ENCODE data around the gene KIF3C.
"Not testable (repeated sequence)": the region's sequence is repeated elsewhere in the genome, so short reads cannot be mapped to it uniquely, and the experiment has no call there.

KIF3C gene

GRCh38 chr2:25915411-25915810 is 66.9 kb downstream of the KIF3C start:
- DNase-seq = not testable (repeated sequence)

DNA sequence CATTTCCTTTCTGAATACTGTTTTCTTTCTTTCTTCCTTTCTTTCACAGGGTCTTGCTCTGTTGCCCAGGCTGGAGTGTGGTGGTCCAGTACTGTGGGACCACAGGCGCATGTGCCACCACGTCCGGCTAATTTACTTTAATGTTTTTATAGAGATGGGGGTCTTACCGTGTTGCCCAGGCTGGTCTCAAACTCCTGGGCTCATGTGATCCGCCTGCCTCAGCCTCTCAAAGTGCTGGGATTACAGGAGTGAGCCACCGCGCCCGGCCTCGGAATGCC is 68.7 kb downstream of the KIF3C start:
- not testable (repeated sequence) for DNase-seq

DNA sequence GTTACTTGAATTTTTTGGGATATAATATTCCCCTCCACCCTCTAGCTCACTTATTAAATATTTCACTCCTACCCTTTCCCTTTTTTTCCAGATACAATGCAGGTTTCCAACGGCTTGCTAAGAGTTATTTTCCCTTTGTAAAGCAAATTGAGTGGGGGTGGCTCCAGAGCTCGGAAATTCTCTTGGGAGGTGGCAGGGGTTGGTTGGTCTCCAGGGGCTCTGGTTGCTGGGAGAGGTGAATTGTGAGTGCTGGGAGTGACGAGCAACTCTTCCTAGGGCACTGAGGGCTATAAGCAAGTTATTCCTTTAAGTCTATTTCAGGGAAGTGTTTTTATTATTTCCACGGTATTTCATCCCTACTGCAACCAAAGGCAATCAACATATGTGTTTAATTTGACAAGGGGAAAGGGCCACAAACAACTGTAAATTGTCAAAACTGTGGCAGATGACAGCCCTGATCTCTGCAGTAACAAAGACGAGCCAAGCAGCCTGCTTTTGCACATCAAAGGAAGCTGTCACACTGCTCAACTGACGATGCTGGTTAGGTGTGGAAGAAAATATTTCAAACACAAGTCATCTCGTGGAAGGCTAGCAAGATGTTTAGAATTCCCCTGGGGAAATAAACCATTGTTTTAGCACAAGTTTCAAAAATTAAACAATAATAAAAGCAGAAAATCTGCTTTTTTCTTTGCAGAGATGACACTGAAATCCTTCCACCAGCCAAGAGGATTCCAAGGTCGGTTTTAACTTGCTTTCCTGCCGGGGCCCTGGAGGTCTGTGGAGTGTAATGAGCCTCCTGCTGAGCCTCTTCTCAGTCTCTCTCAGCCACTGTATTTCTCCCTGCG is 69.2 kb downstream of the KIF3C start:
- DNase-seq = no peak

DNA sequence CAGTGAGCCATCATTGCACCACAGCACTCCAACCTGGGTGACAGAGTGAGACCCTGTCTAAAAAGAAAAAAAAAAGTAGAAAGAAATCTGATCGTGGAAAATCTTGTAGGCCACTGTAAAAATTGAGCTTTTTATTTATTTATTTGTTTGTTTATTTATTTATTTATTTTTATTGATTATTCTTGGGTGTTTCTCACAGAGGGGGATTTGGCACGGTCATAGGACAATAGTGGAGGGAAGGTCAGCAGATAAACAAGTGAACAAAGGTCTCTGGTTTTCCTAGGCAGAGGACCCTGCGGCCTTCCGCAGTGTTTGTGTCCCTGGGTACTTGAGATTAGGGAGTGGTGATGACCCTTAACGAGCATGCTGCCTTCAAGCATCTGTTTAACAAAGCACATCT is 72.7 kb downstream of the KIF3C start:
- DNase-seq = not testable (repeated sequence)

DNA sequence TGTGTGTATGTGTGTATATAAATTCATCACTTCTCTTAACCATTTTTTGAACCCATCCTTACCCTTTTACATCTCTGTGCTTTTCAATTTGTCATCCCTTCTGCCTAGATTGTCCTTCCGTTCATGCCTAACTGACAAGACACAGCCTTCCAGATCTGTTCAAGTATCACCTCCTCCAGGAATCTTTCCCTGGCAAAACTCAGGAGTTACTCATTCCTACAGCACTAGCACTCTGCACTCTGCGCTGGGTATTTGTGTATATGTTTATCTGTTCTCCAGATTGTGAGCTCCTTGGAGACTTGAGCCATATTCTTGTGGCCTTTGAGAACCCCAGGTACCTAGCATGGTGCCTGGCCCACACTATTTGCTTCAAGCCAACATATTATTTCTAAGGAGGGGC is 77.2 kb downstream of the KIF3C start:
- no peak for DNase-seq

- no peak for DNase-seq
These were observed 79.0 kb downstream of the KIF3C start for GRCh38 chr2:25903216-25903776.

DNA sequence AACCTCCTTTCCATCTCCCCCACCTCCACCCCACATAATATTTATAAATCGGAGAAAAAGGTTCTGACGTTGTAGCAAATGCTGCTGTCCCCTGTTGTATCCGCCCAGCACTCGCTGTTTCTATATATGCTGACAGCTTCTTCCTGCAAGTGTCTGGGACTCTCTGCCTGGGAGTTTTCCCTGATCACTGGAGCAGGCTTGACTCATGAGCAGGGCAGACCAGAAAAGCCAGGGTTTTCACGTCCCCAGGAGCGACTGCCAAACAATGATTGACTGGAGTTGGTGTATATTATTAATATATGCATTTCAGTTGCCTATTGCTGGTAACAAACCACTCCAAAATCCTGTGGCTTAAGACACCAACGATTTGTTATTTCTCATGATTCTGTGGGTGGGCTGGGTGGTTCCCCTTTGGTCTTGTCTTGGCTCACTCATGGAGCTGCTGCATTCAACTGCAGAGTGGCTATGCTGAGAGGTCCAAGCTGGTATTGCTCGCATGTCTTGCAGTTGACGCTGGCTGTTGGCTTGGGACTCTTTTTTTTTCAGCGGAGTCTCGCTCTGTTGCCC is 82.8 kb downstream of the KIF3C start:
- DNase-seq = no peak

GRCh38 chr2:25897506-25897905 is 84.8 kb downstream of the KIF3C start:
- DNase-seq = peak; percentile 4

- DNase-seq = not testable (repeated sequence)
These were observed 86.0 kb downstream of the KIF3C start for GRCh38 chr2:25896308-25896707.

DNA sequence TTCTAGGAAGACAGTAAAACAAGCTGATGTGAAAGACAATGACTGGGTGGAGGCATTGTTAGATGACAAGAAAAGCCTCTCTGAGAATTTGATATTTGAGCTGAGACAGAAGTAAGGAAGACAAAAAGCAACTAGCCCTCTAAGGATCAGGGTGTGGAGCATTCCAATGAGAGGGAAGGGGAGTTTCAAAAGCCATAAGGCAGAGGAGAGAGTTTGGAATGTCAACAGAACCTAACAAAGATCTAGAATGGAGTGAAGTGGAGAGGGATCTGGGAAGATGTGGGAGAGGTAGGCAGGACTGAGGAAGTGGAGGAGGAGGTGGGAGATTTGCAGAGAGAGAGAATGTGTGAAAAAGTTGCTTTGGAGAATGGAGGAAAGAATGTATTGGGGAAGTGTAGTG is 86.7 kb downstream of the KIF3C start:
- no peak for DNase-seq

DNA sequence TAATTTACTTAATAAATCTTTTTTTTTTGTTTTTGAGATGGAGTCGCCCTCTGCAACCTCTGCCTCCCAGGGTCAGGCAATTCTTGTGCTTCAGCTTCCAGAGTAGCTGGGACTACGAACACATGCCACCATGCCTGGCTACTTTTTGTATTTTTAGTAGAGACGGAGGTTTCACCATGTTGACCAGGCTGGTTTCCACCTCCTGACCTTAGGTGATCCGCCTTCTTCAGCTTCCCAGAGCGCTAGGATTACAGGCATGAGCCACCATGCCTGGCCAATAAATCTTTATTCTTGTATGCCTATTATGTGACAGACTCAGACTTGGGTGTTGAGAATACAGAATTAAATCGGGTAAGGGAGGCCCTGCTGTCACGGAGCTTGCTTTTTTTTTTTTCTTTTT is 87.3 kb downstream of the KIF3C start:
- no peak for DNase-seq

DNA sequence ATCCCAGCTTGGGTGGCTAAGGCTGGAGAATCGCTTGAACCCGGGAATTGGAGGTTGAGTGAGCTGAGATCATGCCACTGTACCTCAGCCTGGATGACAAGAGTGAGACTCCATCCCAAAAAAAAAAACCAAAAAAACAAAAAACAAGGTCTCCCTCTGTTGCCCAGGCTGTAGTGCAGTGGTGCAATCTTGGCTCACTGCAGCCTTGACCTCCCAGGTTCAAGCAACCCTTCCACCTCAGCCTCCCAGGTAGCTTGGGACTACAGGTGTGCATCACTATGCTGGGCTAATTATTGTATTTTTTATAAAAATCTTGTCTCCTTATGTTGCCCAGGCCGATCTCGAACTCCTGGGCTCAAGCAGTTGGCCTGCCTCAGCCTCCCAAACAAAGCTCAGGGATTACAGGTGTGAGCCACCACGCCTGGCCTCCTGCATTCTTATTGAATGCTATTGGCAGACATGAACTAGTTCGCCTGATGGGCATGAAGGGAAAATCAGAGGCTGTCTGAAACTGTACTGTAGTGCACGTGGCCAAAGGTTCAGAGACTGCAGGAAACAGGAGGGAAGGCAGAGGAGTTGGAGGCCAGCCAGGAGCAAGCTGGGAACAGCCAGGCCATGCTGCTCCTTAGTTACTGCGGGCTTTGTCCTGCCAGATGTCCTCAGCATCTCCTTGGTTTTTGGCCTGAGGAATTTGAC is 88.0 kb downstream of the KIF3C start:
- peak; percentile 30 for DNase-seq

DNA sequence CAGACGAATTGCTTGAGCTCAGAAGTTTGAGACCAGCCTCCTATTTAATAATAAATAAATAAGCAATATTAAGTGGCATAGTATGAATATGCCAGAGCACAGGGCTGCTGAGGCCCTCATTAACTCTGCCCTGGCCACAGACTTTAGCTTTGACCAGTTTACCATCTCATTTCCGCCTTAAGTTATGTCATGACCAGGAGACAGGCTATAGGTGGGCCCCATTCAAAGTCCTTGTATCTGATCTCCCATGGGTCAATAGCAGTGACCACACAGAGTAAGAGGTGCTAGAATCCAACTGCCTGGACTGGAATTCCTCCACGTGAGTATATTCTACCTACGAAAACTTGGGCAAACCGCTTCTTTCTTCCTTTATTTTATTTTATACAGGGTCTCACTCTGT is 90.6 kb downstream of the KIF3C start:
- DNase-seq = no peak

DNA sequence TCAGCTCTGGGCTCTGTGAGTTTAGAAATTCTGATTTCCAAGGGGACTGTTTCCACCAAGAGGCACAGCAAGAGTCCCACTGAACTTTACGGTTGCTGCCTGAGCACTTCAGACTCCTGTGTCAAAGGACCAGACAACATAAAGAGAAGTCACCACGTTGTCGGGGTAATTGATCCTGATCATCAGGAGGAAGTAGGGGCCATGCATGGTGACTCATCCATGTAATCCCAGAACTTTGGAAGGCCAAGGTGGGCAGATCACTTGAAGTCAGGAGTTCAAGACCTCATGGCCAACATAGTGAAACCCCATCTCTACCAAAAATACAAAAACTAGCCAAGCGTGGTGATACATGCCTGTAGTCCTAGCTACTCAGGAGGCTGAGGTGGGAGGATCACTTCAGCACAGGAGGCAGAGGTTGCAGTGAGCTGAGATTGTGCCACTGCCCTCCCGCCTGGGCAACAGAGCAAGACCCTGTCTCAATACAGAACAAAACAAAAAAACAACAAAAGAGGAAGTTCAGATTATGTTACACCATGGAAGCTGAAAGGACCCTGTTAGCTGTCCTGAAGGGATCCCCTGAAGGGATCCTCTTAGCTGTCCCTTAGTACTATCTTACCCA is 94.6 kb downstream of the KIF3C start:
- DNase-seq = no peak

- DNase-seq = no peak
These were observed 96.4 kb downstream of the KIF3C start for GRCh38 chr2:25885933-25886332.

DNA sequence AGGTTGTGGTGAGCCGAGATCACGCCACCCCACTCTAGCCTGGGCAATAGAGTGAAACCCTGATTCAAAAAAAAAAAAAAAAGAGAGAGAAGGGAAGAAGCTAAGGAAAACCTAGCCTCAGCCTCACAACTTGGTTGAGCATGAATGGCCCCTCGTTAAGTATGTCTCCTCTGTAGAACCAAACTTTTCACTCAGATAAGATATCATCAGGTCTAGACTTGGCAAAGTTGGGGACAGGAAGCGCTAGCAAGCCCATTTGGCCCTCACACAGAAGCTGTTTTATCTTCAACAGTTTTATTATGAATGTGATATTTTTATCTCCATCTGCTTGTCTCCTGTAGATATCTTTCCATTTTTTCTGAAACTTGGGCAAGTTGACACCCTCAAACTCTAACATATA is 100.5 kb downstream of the KIF3C start:
- no peak for DNase-seq

- no peak for DNase-seq
These were observed 103.1 kb downstream of the KIF3C start for GRCh38 chr2:25879133-25879730.

- peak; percentile 98 for DNase-seq
These were observed 103.8 kb downstream of the KIF3C start, which contains the start of gene ASXL2 for GRCh38 chr2:25878361-25879132. ASXL2 (minus strand) TSS chr2:25878487; CDS start chr2:25878222, 265 bp downstream.

DNA sequence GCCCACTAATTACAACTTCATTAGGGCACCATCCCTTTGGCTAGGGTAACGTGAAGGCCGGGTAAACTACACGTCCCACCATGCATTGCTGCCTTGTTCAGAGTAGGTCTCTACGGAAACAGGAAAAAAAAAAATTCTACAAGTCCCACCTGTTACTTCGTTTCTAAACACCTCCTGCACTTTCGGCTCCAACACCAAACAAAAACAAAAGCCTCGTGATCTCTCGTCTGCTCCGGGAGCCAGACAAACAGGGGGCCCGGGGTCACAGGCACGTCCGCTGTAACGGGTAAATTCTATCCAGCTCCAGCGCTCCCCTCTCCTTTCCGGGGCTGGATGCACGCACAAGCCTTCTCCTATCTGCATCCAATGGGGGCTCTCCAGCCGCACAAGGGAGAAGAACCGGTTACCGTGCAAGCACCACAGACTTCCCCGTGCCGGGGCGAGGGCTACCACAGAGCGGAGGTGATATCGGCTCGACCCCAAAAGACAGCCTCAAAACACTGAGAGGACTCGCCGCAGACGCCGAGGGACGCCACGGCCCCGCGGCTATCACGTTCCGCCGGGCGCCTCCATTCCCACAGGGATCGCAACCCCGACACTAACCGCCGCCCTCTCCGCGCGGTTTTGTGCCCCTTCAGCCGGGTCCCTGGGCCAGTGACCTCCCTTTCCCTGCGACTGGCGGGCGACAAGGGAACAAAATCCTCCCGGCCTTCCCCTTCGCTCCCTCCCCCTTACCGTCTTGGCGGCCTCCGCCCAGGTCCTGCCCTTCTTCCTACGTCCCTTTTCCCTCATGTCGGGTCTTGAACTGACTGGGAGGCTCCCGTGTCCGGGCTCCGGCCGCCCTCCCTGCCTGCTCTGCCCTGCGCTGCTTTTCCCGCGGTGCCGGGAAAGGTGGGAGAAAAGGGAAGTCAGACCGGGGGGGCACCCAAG is 104.6 kb downstream of the KIF3C start:
- peak; percentile 76 for DNase-seq

Measured in RPMI8226 (cell line).